SH-SY5Y (cell line): ENCODE results near the gene RBBP8NL.

Source experiments
- GATA2 ChIP-seq: IDR thresholded peaks from 2 replicates; pipeline ENCODE4 v1.6.1; 2011; ENCODE audit warnings: mild to moderate bottlenecking, low read depth, low read length
- GATA3 ChIP-seq: IDR thresholded peaks from 2 replicates; pipeline ENCODE4 v1.6.1; 2011; ENCODE audit warnings: low read depth, mild to moderate bottlenecking, low read length, moderate library complexity

GRCh38 chr20:62413025-62413570, 14.2 kb downstream of the RBBP8NL start:
- TF ChIP-seq GATA2 = no peak
- TF ChIP-seq GATA3 = no peak
